ENCODE data around the gene HBD. TPM values are rescaled to one million over a fixed set of nuclear protein-coding genes. Genes with fewer than 3 reads are reported as not detected.

HBD gene
- total and polyA plus RNA-seq, 7 donors: not detected

GRCh38 chr11:5246772-5247471 lies 12.6 kb upstream of the HBD start:
- Histone ChIP-seq H3K36me3 (no peaks in the 10 kb centered on the region), H3K27me3 (no peaks in the 10 kb centered on the region), H3K27ac (no peak overlapping the region), H3K4me1 (no peaks in the 10 kb centered on the region), H3K4me3 (no peak overlapping the region), H3K9me3 (no peaks in the 10 kb centered on the region)
- WGBS, 2 donors: 62 to 72% methylated on average over 6 of the region's 6 CpGs
- DNase-seq: no peak
- intact Hi-C loops (cut with DNase I): no loop called here
- TF ChIP-seq, protein P1, sequence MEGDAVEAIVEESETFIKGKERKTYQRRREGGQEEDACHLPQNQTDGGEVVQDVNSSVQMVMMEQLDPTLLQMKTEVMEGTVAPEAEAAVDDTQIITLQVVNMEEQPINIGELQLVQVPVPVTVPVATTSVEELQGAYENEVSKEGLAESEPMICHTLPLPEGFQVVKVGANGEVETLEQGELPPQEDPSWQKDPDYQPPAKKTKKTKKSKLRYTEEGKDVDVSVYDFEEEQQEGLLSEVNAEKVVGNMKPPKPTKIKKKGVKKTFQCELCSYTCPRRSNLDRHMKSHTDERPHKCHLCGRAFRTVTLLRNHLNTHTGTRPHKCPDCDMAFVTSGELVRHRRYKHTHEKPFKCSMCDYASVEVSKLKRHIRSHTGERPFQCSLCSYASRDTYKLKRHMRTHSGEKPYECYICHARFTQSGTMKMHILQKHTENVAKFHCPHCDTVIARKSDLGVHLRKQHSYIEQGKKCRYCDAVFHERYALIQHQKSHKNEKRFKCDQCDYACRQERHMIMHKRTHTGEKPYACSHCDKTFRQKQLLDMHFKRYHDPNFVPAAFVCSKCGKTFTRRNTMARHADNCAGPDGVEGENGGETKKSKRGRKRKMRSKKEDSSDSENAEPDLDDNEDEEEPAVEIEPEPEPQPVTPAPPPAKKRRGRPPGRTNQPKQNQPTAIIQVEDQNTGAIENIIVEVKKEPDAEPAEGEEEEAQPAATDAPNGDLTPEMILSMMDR (IDR thresholded peaks at IDR 0.05): no peak
- TF ChIP-seq EP300 (IDR thresholded peaks at IDR 0.05): no peak
- no peak for TF ChIP-seq POLR2AphosphoS5 (IDR thresholded peaks at IDR 0.05)
- no peak for TF ChIP-seq POLR2A (IDR thresholded peaks at IDR 0.05)

DNA sequence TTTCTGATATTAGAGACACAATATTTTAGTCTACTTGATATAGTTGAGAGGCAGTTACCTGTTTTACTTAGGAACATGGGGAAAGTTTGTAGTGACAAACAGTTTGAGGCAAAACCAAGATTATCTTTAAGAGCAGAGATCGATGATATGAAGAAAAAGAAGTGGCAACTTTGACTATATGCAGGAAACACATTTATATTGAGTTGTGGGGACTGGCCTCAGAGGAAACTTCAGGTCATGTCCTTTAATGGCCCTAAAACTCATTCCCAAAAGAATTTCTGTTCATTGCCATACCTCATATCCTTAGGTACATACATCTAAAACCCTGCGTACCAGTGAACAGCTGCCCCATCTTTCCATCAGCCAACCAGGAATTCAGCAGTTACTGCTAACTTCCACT lies 10.9 kb upstream of the HBD start:
- 70 to 80% methylated on average over 2 of the region's 2 CpGs for WGBS, 2 donors
- DNase-seq: no peak
- TF ChIP-seq, protein P1 (IDR thresholded peaks at IDR 0.05): no peak
- TF ChIP-seq EP300 (IDR thresholded peaks at IDR 0.05) (no peak), POLR2A (IDR thresholded peaks at IDR 0.05) (no peak), POLR2AphosphoS5 (IDR thresholded peaks at IDR 0.05) (no peak)
- Histone ChIP-seq H3K9me3 (no peaks in the 10 kb centered on the region), H3K36me3 (no peaks in the 10 kb centered on the region), H3K4me3 (no peak overlapping the region), H3K27me3 (no peaks in the 10 kb centered on the region), H3K4me1 (no peaks in the 10 kb centered on the region), H3K27ac (no peak overlapping the region)
- intact Hi-C loops (cut with DNase I): no loop called here

DNA sequence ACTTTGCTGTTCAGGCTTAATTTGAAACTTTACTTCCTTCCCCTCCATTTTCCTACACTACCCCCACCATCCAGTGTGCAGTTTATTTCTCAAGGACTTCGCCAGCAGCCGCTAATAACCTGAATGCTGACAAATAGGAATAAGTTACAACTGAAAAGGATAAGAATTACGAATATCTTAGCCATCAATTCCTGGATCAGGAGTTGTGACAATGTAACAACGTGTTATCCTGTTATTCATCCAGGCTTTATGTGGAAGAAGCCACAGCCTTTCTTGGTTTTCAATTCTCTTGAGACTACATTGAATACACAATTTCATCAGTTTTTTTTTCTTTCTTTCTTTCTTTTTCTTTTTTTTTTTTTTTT lies 9.5 kb upstream of the HBD start:
- TF ChIP-seq, protein P1 (IDR thresholded peaks at IDR 0.05): no peak
- no peak for TF ChIP-seq POLR2A (IDR thresholded peaks at IDR 0.05)
- no peak for TF ChIP-seq EP300 (IDR thresholded peaks at IDR 0.05)
- TF ChIP-seq POLR2AphosphoS5 (IDR thresholded peaks at IDR 0.05): no peak
- no peaks in the 10 kb centered on the region for H3K27me3 ChIP-seq
- DNase-seq: no peak
- 81 to 86% methylated on average over 4 of the region's 4 CpGs for WGBS, 2 donors
- H3K4me1 ChIP-seq: no peaks in the 10 kb centered on the region
- no peaks in the 10 kb centered on the region for H3K9me3 ChIP-seq
- H3K27ac ChIP-seq: no peak overlapping the region
- H3K4me3 ChIP-seq: no peak overlapping the region
- no peaks in the 10 kb centered on the region for H3K36me3 ChIP-seq
- intact Hi-C loops (cut with DNase I): no loop called here

- TF ChIP-seq POLR2A (IDR thresholded peaks at IDR 0.05): no peak
- no peak for TF ChIP-seq EP300 (IDR thresholded peaks at IDR 0.05)
- no peak for TF ChIP-seq POLR2AphosphoS5 (IDR thresholded peaks at IDR 0.05)
- TF ChIP-seq, protein P1 (IDR thresholded peaks at IDR 0.05): no peak
- no peak for DNase-seq
These were observed 8.9 kb upstream of the HBD start for GRCh38 chr11:5242933-5243815.

More at GRCh38 chr11:5242933-5243815, 8.9 kb upstream of the HBD start:
- Histone ChIP-seq H3K9me3 (no peaks in the 10 kb centered on the region), H3K36me3 (no peaks in the 10 kb centered on the region), H3K27me3 (no peaks in the 10 kb centered on the region), H3K4me1 (no peaks in the 10 kb centered on the region), H3K4me3 (no peak overlapping the region), H3K27ac (no peak overlapping the region)
- WGBS, 2 donors: 63 to 70% methylated on average over 7 of the region's 7 CpGs
- intact Hi-C loops (cut with DNase I): no loop called here
